HG03108 (cell line): ENCODE data around the gene C21orf58.
A peak's percentile ranks its signal among the peaks of the same experiment; 100 is the strongest.
"Not testable (repeated sequence)": the region's sequence is repeated elsewhere in the genome, so short reads cannot be mapped to it uniquely, and the experiment has no call there.

Source experiments
- ATAC-seq: cut with Tn5 transposase; IDR thresholded peaks from one replicate; pipeline ENCODE4 v1.9.1; 2021; ENCODE audit warnings: moderate library complexity; ENCODE audit not compliant: unreplicated experiment

The C21orf58 gene

GRCh38 chr21:46323710-46324389 is at the start of gene C21orf58, which contains the start of gene PCNT:
C21orf58 (minus strand) TSS chr21:46323870; CDS start chr21:46322738, 1,132 bp downstream.
PCNT (plus strand) TSS chr21:46324156; CDS start chr21:46324229, 73 bp downstream.
- ATAC-seq: peak; percentile 82

DNA sequence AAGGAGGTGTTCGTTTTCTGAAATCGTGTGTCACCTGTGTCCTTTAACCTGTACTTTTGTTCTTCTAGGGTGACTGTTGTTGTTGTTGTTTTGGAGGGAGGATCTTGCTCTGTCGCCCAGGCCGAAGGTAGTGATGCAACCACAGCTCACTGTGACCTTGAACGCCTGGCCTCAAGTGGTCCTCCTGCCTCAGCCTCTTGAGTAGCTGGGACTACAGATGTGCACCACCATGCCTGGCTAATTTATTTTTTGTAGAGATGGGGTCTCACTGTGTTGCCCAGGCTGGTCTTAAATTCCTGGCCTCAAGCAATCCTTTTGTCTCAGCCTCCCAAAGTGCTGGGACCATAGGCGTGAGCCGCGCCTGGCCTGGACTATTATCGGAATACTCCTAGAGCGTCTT is 49.3 kb upstream of the C21orf58 start:
- ATAC-seq: not testable (repeated sequence)

DNA sequence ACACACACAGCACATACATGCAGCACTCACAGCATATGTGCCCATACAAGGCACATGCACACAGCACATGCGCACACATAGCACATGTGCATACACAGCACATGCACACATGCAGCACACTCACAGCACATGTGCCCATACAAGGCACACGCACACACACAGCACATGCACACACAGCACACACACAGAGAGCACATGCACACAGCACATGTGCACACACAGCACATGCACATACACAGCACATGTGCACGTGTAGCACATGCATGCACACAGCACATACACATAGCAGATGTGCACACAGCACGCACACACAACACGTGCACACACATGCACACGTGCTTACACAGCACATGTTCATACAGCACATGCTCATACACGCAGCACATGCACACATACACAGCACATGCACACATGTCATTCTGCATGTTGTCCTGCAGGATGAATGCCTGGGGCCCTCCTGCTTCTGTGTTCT is 48.4 kb upstream of the C21orf58 start:
- ATAC-seq: no peak

DNA sequence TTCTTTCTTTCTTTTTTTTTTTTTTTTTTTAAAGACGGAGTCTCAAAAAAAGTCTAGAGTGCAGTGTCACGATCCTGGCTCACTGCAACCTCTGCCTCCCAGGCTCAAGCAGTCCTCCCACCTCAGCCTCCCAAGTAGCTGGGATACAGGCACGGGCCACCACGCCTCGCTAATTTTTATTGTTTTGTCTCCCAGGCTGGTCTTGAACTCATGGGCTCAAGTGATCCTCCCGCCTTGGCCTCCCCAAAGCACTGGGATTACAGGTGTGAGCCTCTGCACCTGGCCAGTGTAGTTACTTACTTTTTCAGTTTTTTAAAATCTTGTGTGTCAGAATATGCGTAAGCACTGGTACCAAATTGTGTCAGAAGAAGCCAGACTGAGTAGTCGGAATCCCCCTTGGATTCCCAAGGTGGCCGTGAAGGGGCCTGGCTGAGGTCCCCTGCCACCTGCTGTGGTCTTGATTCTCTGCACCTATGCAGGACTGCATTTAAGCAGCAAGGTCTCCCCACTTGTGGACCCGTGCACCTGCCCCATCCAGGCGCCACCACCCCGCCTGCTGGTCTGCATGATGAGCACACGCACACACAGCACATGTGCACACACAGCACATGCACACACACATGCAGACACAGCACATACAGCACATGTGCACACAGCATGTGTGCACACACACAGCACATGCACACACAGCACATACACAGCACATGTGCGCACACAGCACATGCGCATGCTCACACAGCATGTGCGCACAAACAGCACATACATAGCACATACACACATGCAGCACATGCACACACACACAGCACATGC is 47.7 kb upstream of the C21orf58 start:
- no peak for ATAC-seq

DNA sequence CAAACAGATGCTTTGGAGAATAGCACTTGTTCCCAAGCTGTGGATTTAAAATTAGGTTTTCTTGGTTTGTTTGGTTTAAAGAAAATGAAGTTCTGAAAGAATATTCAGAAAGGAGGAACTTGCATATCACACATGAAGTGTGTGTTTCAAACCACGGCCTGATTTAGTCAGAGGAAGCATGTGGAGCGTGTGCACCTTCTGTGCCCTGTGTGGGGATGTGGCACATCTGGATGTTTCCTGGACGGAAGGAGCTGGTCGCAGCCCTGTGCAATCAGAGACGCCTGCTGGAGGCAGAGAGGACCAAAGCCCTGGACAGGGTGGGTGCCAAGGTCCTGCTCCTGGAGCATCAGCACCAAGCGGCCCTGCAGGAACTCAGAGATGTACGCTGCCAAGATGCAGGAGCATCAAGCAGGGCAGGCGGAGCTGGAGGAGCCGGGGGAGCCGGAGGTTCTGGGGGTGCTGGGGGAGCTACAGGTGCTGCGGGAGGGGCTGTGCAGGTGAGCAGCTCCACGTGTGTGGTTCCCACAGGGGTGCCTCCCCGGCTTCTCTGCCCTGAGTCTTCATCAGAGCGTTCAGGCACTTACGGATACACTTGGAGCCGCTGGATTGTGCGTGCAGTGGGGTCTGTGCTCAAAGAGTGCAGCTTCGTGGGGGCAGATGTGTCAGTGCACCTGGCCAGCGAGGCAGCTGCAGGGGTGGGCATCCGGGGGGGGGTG is 46.0 kb upstream of the C21orf58 start:
- no peak for ATAC-seq

DNA sequence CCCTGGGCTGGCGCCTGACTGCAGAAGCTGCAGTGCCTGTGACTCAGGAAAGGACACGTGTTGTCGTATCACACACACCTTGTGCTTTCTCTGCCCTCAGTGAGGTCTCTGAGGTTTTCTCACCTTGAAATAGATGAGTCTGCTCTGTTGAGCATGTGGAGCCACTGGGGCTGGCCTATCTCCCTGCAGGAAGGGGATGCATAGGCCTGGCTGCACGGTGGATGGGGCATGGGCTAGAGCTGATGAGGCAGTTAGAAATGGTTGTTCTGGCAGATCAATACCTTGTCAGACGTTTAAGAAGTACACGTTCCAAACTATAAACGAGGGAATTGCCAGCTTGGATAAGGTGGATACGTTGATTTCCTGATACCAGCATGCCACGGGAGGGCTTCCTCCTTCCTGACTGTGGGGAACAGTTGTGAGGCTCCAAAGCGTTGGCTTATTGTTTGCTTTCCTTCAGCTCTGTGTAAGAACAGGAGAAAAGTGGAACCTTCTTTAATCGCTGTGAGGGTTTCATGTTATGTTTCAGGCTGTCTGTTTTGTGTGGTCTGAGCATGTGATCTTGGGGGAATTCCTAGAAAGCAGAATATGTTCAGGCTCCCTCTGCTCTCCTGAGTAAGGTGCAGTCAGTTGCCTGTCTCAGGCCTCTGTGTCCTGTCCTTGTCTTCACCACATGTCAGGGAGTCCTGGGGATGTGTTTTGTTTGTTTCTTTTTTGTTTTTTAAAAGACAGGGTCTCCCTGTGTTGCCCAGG is 45.0 kb upstream of the C21orf58 start:
- peak; percentile 73 for ATAC-seq

- no peak for ATAC-seq
Observed at GRCh38 chr21:46366966-46367365, 43.3 kb upstream of the C21orf58 start.

DNA sequence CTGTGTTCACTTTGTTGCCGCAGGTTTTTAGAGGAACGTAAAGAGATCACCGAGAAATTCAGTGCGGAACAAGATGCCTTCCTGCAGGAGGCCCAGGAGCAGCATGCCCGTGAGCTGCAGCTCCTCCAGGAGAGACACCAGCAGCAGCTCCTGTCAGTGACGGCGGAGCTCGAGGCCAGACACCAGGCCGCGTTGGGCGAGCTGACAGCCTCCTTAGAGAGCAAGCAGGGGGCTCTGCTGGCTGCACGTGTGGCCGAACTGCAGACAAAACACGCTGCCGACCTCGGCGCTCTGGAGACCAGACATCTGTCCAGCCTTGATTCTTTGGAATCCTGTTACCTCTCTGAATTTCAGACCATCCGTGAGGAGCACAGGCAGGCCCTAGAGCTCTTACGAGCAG is 42.9 kb upstream of the C21orf58 start:
- no peak for ATAC-seq

DNA sequence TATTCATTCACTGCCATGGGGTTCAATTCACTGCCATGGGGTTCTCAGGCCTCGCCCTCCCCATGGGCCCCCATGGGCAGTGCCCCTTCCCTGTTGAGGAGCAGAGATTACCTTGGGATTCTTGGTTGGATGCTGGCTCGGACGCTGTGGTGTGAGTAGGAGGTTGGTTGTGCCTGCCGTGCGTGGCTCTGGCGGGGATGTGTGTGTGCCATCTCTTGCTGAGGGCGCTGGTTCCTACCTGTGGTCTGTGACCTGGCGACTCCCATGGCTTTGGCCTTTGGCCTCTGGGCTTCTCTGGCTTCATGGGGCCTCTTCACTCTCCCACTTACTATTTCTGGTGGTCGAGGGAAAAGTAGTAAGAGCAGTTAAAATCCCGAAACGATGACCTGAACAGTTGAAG is 42.4 kb upstream of the C21orf58 start:
- ATAC-seq: no peak

GRCh38 chr21:46363698-46364097 is 40.0 kb upstream of the C21orf58 start:
- ATAC-seq: no peak

- no peak for ATAC-seq
Observed at GRCh38 chr21:46362946-46363345, 39.3 kb upstream of the C21orf58 start.

- no peak for ATAC-seq
Observed at GRCh38 chr21:46361935-46362334, 38.3 kb upstream of the C21orf58 start.

- ATAC-seq: no peak
Observed at GRCh38 chr21:46361176-46361575, 37.5 kb upstream of the C21orf58 start.

- no peak for ATAC-seq
Observed at GRCh38 chr21:46357684-46358425, 34.2 kb upstream of the C21orf58 start.

DNA sequence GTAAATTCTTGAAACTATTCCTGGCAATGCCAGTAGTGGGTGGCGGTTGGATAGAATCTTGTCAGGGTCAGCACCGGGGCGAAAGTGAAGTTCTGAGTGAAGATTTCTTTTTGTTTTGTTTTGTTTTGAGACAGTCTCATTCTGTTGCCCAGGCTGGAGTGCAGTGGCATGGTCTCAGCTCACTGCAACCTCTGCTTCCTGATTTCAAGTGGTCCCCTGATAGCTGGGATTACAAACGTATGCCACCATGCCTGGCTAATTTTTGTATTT is 33.6 kb upstream of the C21orf58 start:
- no peak for ATAC-seq

GRCh38 chr21:46356494-46357334 is 33.0 kb upstream of the C21orf58 start:
- no peak for ATAC-seq

DNA sequence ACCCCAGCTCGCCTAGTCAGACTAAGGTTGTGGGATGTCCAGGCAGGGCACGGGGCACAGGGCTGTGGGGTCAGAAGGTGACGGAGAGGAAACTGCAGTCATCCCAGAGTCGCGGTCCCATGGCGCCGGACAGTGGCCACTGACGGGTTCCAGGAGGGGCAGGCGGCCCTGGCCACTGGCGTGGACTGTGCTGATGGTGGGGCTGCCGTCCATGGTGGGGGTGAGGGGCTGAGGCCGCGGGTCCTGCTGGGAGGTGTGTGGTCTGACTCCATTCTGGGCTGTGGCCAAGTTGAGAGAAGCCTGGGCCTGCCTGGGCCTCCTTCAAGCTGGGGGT is 32.3 kb upstream of the C21orf58 start:
- no peak for ATAC-seq

DNA sequence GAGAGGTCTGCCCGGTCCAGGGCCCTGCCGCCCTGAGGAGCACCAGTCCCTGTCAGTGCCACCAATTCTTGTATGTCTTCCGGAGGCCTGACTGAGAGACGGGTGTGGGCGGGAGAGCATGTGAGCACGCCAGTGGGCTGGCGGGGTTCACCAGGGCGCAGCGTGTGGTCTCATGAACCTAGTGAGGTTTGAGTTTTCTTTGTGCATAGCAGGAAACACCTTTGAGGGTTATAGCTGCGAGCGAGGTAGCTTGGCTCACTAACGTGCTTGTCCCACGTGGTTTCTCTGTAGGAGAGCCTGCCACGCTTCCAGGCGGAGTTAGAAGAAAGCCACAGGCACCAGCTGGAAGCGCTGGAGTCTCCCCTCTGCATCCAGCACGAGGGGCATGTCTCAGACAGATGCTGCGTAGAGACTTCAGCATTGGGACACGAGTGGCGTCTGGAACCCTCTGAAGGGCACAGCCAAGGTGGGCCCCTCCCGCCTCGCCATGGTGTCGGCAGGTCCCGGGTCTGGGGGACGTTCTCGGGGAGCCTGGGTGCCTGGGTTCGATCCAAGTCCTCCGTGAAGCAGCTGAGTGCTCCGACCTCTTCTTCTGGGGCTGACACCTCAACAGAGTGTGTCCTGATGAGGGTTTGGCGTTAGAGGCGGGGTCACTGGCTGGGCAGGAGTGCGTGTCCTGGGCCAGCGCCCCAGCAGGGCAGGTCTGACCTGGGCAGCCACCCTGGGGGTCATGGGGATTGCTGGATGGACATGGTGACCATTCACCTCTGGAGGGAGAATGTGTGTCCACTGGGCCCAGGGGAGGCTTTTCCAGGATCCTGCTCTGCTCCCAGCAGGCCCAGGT is 31.7 kb upstream of the C21orf58 start:
- no peak for ATAC-seq

- ATAC-seq: no peak
Observed at GRCh38 chr21:46354518-46354917, 30.8 kb upstream of the C21orf58 start.
